Astrocyte of the hippocampus (primary cell): ENCODE data around the gene GCNA.
A peak's percentile ranks its signal among the peaks of the same experiment; 100 is the strongest.
"Not testable (repeated sequence)": the region's sequence is repeated elsewhere in the genome, so short reads cannot be mapped to it uniquely, and the experiment has no call there.

Source experiments
- DNase-seq: peaks from one replicate; pipeline ENCODE4 v3.0.0; 2011; ENCODE audit warnings: low read depth, low spot score

GCNA gene

DNA sequence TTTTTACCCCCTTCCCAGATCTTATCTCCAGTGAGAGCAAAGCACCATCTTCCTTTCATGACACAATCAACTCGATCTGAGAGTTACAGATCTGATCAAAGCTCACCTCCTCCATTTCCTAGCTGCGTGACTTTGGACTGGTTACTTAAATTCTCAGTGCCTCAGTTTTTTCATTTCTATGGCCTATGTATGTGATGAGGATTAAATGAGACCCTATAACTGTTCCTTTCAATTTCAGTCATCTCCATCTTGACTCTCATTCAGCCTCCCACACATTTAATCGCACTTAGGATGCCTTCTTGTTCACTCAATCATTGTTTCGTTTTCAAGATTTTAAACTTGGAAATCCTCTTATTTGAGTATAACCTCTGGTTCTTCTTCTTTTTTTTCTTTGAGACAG is 60.2 kb downstream of the GCNA start:
- no peak for DNase-seq

DNA sequence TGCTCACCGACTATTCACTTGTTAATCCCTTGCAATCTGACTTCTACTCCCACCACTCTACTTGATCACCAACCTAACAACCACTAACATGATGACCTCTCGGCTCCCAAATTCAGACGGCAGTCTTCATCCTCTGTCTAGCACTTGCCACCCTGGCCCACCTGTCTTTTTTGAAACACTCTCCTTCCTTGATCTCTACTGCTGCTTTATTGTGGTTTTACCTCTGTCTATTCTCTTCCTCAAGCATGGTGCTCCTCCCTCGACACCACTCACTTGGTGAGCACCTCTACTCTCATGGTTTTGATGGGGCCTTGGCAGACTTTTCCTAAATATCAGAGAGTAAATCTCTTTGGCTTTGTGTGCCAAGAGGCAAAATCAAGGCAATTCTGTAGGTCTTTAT is 61.8 kb downstream of the GCNA start:
- no peak for DNase-seq

- not testable (repeated sequence) for DNase-seq
These were observed 66.2 kb downstream of the GCNA start for GRCh38 chrX:71644406-71644805.

GRCh38 chrX:71650333-71650969 is 72.2 kb downstream of the GCNA start:
- DNase-seq = no peak

DNA sequence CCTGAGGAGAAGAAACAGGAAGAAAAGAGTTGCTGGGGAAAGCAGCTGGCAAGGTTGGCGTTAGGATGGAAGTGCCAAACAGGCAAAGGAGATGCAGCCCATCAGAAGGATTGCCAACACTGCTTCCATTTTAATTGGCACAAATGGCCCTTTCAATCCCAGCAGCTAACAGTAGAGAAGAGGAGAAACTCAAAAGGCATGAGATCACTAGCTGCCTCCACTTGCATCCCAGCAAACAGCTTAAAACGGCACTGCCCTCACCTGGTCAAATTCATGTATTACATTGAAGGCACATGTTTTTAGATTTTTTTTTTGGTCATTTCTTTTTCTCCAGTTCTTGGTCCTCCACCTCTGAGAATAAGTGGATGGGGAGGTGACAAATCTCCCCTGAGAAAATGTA is 74.2 kb downstream of the GCNA start:
- DNase-seq = peak; percentile 61

DNA sequence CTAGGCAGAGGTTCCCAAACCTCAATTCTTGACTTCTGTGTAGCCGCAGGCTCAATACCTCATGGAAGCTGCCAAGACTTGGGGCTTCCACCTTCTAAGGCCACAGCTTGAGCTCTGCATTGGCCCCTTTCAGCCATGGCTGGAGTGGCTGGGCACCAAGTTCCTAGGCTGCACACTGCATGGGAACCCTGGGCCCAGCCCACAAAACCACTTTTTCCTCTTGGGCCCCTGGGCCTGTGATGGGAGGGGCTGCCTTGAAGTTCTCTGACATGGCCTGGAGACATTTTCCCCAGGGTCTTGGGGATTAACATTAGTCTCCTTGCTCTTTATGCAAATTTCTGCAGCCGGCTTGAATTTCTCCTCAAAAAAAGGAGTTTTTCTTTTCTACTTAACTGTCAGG is 75.1 kb downstream of the GCNA start:
- no peak for DNase-seq

- no peak for DNase-seq
These were observed 79.0 kb downstream of the GCNA start for GRCh38 chrX:71657267-71657666.

GRCh38 chrX:71659342-71659741 is 81.1 kb downstream of the GCNA start:
- DNase-seq = no peak

GRCh38 chrX:71659959-71660358 is 81.7 kb downstream of the GCNA start:
- DNase-seq = no peak

DNA sequence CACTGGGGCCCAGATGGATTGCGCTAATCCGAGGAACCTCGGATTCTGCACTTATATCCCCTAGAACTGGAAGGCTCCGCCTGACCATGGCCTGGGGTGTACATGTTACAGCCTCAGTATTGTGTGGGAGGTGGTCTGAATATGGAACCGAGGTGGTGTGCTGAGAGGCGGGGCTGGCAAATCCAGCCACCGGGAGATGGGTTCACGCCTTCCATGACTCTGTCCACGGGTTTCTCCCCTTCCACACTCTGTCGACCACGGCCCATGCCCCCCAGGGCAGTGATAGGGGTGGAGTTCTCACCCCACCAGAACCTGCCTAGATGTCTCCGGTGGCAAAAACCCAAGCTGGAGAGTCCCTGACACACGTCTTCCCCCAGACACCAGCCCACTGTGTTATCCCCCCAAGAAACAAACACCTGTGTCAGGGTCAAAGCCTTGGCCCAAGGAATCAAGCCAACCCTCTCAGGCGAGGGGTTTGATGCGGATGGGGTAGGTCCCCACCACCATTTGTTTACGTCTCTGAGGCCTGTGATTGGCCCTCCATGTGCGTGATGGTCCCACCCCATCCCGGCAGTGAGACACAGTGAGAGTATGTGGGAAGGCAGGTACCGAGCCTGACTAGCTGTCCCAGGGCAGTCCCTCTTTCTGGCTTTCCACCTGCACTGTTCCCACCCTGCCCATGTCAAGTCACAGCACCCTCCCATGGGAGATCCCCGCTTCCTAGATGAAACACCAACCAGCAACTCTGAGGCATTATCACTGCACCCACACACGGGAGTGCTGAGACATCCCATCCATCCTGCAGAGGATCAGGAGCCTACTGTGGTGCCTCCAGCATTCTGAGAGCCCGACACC is 82.6 kb downstream of the GCNA start:
- DNase-seq = no peak

GRCh38 chrX:71661919-71662318 is 83.7 kb downstream of the GCNA start:
- DNase-seq = no peak

- DNase-seq = not testable (repeated sequence)
These were observed 84.4 kb downstream of the GCNA start for GRCh38 chrX:71662654-71663053.
